Esophagus muscularis mucosa (tissue), 4 donors: Measurements from ENCODE around the gene CASP14.

Source experiments
- CTCF ChIP-seq, 3 experiments: fragments of 200-600 bp in 2 of 3; fragments of 450-650 bp in 1 of 3; sonication (generic) in 2 of 3; IDR thresholded peaks; one replicate each; pipeline ENCODE4 v1.5.1; 2017 to 2019; ENCODE audit warnings: antibody characterized with exemption in 3 of 3, mild to moderate bottlenecking in 2 of 3, moderate library complexity in 1 of 3
- EP300 ChIP-seq: sonication (generic); formaldehyde crosslinking; IDR thresholded peaks from one replicate; pipeline ENCODE4 v1.6.1; 2017; ENCODE audit warnings: antibody characterized with exemption
- POLR2A ChIP-seq: fragments of 450-650 bp; IDR thresholded peaks from one replicate; pipeline ENCODE4 v1.6.1; 2017; ENCODE audit warnings: antibody characterized with exemption, moderate library complexity, mild to moderate bottlenecking, low read depth
- POLR2AphosphoS5 ChIP-seq, 2 donors: sonication (generic); formaldehyde crosslinking; IDR thresholded peaks; one replicate each; pipeline ENCODE4 v1.6.1; 2017; ENCODE audit warnings: antibody characterized with exemption in 2 of 2

GRCh38 chr19:15098460-15098859 lies 49.2 kb downstream of the CASP14 start:
- no peak for TF ChIP-seq CTCF (IDR thresholded peaks at IDR 0.05)
- no peak for TF ChIP-seq EP300
- TF ChIP-seq POLR2AphosphoS5 (IDR thresholded peaks at IDR 0.05) = no peak
- TF ChIP-seq POLR2A = no peak
